Cardiac muscle cell (in vitro differentiated cells and primary cell): ENCODE measurements around the gene ZFP36. TPM values are rescaled to one million over a fixed set of nuclear protein-coding genes. Genes with fewer than 3 reads are reported as not detected.

Source experiments
- DNase-seq, 2 donors: peaks; one replicate each; pipeline versions ENCODE4 v3.0.0 to v3.0.0-alpha.2; 2010 to 2017; ENCODE audit warnings: low read depth in 1 of 2, low spot score in 1 of 2
- H3K27ac ChIP-seq: fragments of 200-600 bp; sonication (generic); 2 replicates; pipeline ENCODE4 v1.5.1; 2016
- H3K27me3 ChIP-seq: fragments of 200-600 bp; sonication (generic); 2 replicates; pipeline ENCODE4 v1.6.0; 2016; ENCODE audit warnings: control low read depth
- H3K36me3 ChIP-seq: fragments of 200-600 bp; sonication (generic); 2 replicates; pipeline ENCODE4 v1.5.1; 2016; ENCODE audit warnings: control low read depth
- H3K4me1 ChIP-seq: fragments of 200-600 bp; sonication (generic); 2 replicates; pipeline ENCODE4 v1.8.1; 2017; ENCODE audit warnings: low read depth, mild to moderate bottlenecking, mixed run types
- H3K4me3 ChIP-seq: fragments of 200-600 bp; sonication (generic); 2 replicates; pipeline ENCODE4 v1.5.1; 2016; ENCODE audit warnings: mild to moderate bottlenecking
- H3K9me3 ChIP-seq: fragments of 200-600 bp; sonication (generic); 2 replicates; pipeline ENCODE4 v1.5.1; 2017; ENCODE audit warnings: low read depth, mild to moderate bottlenecking, control low read depth
- CTCF ChIP-seq: IDR thresholded peaks from 2 replicates; pipeline ENCODE4 v1.5.1; 2012; ENCODE audit warnings: low read depth, mild to moderate bottlenecking, low read length
- polyA plus RNA-seq: library from polyadenylated mRNA; unstranded; fragments of >200 nt; fragmentation: Nextera tagmentation; extraction: Ambion mirVana; gene quantifications from 2 replicates; pipeline ENCODE4 v1.2.1, GENCODE V29; 2016
- total RNA-seq: library from RNA; depleted of rRNA; stranded (reverse); fragments of >200 nt; gene quantifications from 2 replicates; pipeline ENCODE4 v1.2.3, GENCODE V29; 2016

ZFP36 gene
- total and polyA plus RNA-seq, 2 experiments from 2014 or later, result 14.6 to 53.4 TPM

- peaks cover 17% of the 10 kb centered on the region for H3K36me3 ChIP-seq
- no peak overlapping the region for H3K4me3 ChIP-seq
- H3K27ac ChIP-seq, result peak overlapping the region; percentile 46
- peak in 1 of 2 donors; percentile 98 for DNase-seq
- H3K4me1 ChIP-seq, result peaks cover 15% of the 10 kb centered on the region
- no peaks in the 10 kb centered on the region for H3K27me3 ChIP-seq
- no peaks in the 10 kb centered on the region for H3K9me3 ChIP-seq
- no peak for TF ChIP-seq CTCF
Observed at GRCh38 chr19:39430675-39431593, 24.3 kb downstream of the ZFP36 start.

GRCh38 chr19:39432677-39433025 is 26.0 kb downstream of the ZFP36 start:
- no peak for DNase-seq
- no peak for TF ChIP-seq CTCF
- Histone ChIP-seq H3K4me1 (peaks cover 19% of the 10 kb centered on the region), H3K27me3 (no peaks in the 10 kb centered on the region), H3K36me3 (peaks cover 17% of the 10 kb centered on the region), H3K27ac (no peak overlapping the region), H3K9me3 (no peaks in the 10 kb centered on the region), H3K4me3 (no peak overlapping the region)

- peaks cover 16% of the 10 kb centered on the region for H3K4me1 ChIP-seq
- TF ChIP-seq CTCF, result no peak
- H3K27me3 ChIP-seq, result no peaks in the 10 kb centered on the region
- H3K27ac ChIP-seq, result no peak overlapping the region
- H3K36me3 ChIP-seq, result peaks cover 17% of the 10 kb centered on the region
- no peak for DNase-seq
- H3K9me3 ChIP-seq, result no peaks in the 10 kb centered on the region
- no peak overlapping the region for H3K4me3 ChIP-seq
Observed at GRCh38 chr19:39433480-39434079, 26.9 kb downstream of the ZFP36 start.

- Histone ChIP-seq H3K27me3 (no peaks in the 10 kb centered on the region), H3K36me3 (peaks cover 17% of the 10 kb centered on the region), H3K4me3 (peak overlapping the region; percentile 99), H3K4me1 (peaks cover 9% of the 10 kb centered on the region), H3K9me3 (no peaks in the 10 kb centered on the region), H3K27ac (peak overlapping the region; percentile 88)
- TF ChIP-seq CTCF, result no peak
- no peak for DNase-seq
Observed at GRCh38 chr19:39434123-39435076, 27.8 kb downstream of the ZFP36 start.
